Measurements from ENCODE around the gene PCDHGA6. TPM values are rescaled to one million over a fixed set of nuclear protein-coding genes. Genes with fewer than 3 reads are reported as not detected.
"Not testable (repeated sequence)": the region's sequence is repeated elsewhere in the genome, so short reads cannot be mapped to it uniquely, and the experiment has no call there.

PCDHGA6 gene
- total RNA-seq, 1 experiment from 2014 or later, result not detected

DNA sequence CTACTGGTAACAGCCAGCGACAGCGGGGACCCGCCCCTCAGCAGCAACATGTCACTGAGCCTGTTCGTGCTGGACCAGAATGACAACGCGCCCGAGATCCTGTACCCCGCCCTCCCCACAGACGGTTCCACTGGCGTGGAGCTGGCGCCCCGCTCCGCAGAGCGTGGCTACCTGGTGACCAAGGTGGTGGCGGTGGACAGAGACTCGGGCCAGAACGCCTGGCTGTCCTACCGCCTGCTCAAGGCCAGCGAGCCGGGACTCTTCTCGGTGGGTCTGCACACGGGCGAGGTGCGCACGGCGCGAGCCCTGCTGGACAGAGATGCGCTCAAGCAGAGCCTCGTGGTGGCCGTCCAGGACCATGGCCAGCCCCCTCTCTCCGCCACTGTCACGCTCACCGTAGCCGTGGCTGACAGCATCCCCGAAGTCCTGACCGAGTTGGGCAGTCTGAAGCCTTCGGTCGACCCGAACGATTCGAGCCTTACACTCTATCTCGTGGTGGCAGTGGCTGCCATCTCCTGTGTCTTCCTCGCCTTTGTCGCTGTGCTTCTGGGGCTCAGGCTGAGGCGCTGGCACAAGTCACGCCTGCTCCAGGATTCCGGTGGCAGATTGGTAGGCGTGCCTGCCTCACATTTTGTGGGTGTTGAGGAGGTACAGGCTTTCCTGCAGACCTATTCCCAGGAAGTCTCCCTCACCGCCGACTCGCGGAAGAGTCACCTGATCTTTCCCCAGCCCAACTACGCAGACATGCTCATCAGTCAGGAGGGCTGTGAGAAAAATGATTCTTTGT lies 20.9 kb downstream of the PCDHGA6 start:
- not testable (repeated sequence) for H3K4me3 ChIP-seq (ENCODE audit: insufficient read depth, low read depth, low read length); DNase-seq; H3K27me3 ChIP-seq (ENCODE audit: control insufficient read depth, insufficient read depth, low read length); H3K36me3 ChIP-seq (replicated peaks; ENCODE audit: control insufficient read depth, insufficient read depth, low read length)

DNA sequence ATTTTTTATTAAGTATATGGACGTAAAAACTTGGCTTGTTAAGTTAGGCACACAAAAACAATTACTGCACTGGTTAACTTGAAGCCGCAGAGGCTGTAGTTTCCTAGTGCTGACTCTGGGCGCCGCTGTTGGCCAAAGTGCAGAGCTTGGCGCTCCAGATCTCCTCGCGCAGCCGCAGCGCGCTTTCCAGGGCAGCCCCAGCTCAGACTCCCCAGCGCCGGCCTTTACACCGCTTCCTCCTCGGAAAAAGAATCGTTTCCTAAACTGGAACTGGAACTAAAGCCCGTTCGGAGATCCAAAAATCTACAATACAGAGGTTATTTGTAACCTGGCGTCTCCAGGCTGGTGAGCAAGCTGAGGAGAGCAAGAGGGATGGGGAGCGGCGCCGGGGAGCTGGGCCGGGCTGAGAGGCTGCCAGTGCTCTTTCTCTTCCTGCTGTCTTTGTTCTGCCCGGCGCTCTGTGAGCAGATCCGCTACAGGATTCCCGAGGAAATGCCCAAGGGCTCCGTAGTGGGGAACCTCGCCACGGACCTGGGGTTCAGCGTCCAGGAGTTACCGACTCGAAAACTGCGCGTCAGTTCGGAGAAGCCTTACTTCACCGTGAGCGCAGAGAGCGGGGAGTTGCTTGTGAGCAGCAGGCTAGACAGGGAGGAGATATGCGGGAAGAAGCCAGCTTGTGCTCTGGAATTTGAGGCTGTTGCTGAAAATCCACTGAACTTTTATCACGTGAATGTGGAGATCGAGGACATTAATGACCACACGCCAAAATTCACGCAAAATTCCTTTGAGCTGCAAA lies 24.3 kb downstream of the PCDHGA6 start, which contains the start of gene PCDHGB5:
Gene PCDHGB5 (plus strand): TSS at position 192 of the 796 bp plus-strand sequence. CDS start 181 bp downstream, at position 373.
- DNase-seq, result peak; percentile 41
- not testable (repeated sequence) for H3K27me3 ChIP-seq (ENCODE audit: control insufficient read depth, insufficient read depth, low read length); H3K36me3 ChIP-seq (replicated peaks; ENCODE audit: control insufficient read depth, insufficient read depth, low read length); H3K4me3 ChIP-seq (ENCODE audit: insufficient read depth, low read depth, low read length)

DNA sequence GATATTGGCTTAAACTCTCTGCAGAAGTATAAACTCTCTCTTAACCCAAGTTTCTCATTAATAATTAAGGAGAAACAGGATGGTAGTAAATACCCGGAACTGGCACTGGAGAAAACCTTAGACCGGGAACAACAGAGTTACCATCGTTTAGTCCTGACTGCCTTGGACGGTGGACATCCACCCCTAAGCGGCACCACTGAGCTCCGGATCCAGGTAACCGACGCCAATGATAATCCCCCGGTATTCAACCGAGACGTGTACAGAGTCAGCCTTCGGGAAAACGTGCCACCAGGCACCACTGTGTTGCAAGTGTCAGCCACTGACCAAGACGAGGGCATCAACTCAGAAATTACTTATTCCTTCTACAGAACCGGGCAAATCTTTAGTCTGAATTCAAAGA lies 24.9 kb downstream of the PCDHGA6 start:
- no peaks in the 10 kb centered on the region for H3K36me3 ChIP-seq (replicated peaks; ENCODE audit: control insufficient read depth, insufficient read depth, low read length)
- peak; percentile 28 for DNase-seq
- H3K4me3 ChIP-seq (ENCODE audit: insufficient read depth, low read depth, low read length), result no peak overlapping the region
- H3K27me3 ChIP-seq (ENCODE audit: control insufficient read depth, insufficient read depth, low read length), result no peaks in the 10 kb centered on the region

DNA sequence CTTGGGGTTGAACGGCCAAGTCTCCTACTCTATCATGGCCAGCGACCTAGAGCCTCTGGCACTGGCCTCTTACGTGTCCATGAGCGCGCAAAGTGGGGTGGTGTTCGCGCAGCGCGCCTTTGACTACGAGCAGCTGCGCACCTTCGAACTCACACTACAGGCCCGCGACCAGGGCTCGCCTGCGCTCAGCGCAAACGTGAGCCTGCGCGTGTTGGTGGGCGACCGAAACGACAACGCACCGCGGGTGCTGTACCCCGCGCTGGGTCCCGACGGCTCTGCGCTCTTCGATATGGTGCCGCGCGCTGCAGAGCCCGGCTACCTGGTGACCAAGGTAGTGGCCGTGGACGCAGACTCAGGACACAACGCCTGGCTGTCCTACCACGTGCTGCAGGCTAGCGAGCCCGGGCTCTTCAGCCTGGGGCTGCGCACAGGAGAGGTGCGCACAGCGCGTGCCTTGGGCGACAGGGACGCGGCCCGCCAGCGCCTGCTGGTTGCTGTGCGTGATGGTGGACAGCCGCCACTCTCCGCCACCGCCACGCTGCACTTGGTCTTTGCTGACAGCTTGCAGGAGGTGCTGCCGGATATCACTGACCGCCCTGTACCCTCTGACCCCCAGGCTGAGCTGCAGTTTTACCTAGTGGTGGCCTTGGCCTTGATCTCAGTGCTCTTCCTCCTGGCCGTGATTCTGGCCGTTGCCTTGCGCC lies 26.0 kb downstream of the PCDHGA6 start:
- Histone ChIP-seq H3K36me3 (replicated peaks; ENCODE audit: control insufficient read depth, insufficient read depth, low read length) (no peaks in the 10 kb centered on the region), H3K27me3 (ENCODE audit: control insufficient read depth, insufficient read depth, low read length) (no peaks in the 10 kb centered on the region), H3K4me3 (ENCODE audit: insufficient read depth, low read depth, low read length) (no peak overlapping the region)
- no peak for DNase-seq

DNA sequence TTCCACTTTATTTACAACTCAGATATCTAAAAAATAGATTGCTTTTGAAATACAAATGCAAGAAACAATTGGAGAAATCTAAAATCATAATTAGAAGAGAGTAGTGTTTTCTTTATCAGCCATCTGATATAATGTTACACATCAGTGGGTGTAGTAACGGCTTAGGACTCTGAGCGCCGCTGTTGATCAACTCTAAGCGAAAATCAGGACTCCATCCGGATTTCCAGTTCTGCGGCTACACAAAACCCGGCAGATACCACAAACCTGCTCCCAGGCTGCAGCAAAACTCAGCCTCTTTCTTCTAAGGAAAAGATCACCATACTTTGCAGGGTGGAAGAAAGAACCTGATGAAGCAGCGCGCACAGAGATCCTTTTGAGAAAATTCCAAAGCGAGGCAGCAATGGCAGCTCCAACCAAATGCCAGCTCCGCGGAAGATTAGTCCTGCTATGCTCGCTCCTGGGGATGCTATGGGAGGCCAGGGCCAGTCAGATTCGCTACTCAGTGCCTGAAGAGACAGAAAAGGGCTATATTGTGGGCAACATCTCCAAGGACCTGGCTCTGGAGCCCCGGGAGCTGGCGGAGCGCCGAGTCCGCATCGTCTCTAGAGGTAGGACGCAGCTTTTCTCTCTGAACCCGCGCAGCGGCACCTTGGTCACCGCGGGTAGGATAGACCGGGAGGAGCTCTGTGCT lies 29.0 kb downstream of the PCDHGA6 start, which contains the start of gene PCDHGA9:
Gene PCDHGA9 (plus strand): TSS at position 226 of the 691 bp plus-strand sequence. CDS start 175 bp downstream, at position 401.
- DNase-seq, result peak; percentile 78
- Histone ChIP-seq H3K27me3 (ENCODE audit: control insufficient read depth, insufficient read depth, low read length) (no peaks in the 10 kb centered on the region), H3K4me3 (ENCODE audit: insufficient read depth, low read depth, low read length) (no peak within 1 kb of the TSS), H3K36me3 (replicated peaks; ENCODE audit: control insufficient read depth, insufficient read depth, low read length) (no peaks in the 10 kb centered on the region)

DNA sequence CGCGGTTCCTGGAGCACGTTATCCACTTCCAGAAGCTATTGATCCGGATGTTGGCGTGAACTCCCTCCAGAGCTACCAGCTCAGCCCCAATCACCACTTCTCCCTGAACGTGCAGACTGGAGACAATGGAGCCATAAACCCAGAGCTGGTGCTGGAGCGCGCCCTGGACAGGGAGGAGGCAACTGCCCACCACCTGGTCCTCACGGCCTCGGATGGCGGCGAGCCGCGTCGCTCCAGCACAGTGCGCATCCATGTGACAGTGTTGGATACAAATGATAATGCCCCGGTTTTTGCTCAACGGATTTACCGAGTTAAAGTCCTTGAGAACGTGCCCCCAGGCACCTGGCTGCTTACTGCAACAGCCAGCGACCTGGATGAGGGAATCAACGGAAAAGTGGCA lies 29.7 kb downstream of the PCDHGA6 start:
- Histone ChIP-seq H3K4me3 (ENCODE audit: insufficient read depth, low read depth, low read length) (no peak overlapping the region), H3K27me3 (ENCODE audit: control insufficient read depth, insufficient read depth, low read length) (no peaks in the 10 kb centered on the region; the same call in 1 of the 2 replicates), H3K36me3 (replicated peaks; ENCODE audit: control insufficient read depth, insufficient read depth, low read length) (no peaks in the 10 kb centered on the region)
- no peak for DNase-seq

DNA sequence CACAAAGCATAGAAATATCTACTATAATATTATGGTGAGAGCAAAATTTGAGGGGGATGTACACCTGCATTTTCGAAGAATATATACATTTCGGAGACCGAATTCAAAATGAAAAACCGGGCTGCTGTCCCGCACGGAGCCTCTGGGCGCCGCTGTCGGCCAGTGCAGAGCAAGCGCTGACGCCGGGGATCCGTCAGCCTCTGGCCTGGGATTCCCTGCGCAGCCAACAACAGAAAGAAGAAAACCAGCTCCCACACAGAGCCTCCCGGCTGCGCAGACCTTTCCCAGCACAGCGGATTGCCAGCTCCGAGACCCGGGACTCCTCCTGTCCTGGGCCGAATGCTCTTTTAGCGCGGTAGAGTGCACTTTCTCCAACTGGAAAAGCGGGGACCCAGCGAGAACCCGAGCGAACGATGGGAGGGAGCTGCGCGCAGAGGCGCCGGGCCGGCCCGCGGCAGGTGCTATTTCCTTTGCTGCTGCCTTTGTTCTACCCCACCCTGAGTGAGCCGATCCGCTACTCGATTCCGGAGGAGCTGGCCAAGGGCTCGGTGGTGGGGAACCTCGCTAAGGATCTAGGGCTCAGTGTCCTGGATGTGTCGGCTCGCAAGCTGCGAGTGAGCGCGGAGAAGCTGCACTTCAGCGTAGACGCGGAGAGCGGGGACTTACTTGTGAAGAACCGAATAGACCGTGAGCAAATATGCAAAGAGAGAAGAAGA lies 34.3 kb downstream of the PCDHGA6 start, which contains the start of gene PCDHGB6:
Gene PCDHGB6 (plus strand): TSS at position 232 of the 716 bp plus-strand sequence. CDS start 182 bp downstream, at position 414.
- not testable (repeated sequence) for H3K36me3 ChIP-seq (replicated peaks; ENCODE audit: control insufficient read depth, insufficient read depth, low read length); H3K27me3 ChIP-seq (ENCODE audit: control insufficient read depth, insufficient read depth, low read length)
- peak; percentile 91 for DNase-seq
- H3K4me3 ChIP-seq (ENCODE audit: insufficient read depth, low read depth, low read length), result peak within 1 kb of the TSS; percentile 61

DNA sequence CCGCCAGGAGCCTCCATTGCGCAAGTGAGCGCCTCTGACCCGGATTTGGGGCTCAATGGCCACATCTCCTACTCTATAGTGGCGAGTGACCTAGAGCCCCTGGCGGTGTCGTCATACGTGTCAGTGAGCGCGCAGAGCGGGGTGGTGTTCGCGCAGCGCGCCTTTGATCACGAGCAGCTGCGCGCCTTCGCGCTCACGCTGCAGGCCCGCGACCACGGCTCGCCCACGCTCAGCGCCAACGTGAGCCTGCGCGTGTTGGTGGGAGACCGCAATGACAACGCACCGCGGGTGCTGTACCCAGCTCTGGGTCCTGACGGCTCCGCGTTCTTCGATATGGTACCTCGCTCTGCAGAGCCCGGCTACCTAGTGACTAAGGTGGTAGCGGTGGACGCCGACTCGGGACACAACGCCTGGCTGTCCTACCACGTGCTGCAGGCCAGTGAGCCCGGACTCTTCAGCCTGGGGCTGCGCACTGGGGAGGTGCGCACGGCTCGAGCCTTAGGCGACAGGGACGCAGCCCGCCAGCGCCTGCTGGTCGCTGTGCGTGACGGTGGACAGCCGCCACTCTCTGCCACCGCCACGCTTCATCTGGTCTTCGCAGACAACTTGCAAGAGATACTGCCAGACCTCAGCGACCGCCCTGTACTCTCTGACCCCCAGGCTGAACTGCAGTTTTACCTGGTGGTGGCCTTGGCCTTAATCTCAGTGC lies 36.1 kb downstream of the PCDHGA6 start:
- Histone ChIP-seq H3K4me3 (ENCODE audit: insufficient read depth, low read depth, low read length) (no peak overlapping the region), H3K27me3 (ENCODE audit: control insufficient read depth, insufficient read depth, low read length) (peaks cover 2% of the 10 kb centered on the region), H3K36me3 (replicated peaks; ENCODE audit: control insufficient read depth, insufficient read depth, low read length) (no peaks in the 10 kb centered on the region)
- no peak for DNase-seq

DNA sequence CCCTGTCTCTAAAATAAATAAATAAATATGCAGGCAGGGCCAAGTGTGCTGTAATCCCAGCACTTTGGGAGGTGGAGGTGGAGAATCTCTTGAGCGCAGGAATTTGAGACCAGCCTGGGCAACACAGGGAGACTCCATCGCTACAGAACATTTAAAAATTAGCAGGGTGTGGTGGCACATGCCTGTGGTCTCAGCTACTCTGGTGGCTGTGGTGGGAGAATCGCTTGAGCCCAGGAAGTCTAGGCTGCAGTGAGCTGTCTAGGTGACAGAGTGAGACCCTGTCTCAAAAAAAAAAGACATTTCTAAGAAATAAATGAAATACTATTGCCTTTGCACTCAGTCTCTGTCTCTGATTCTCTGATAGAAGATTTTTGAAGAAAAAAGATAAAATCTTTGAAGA lies 37.9 kb downstream of the PCDHGA6 start:
- H3K27me3 ChIP-seq (ENCODE audit: control insufficient read depth, insufficient read depth, low read length), result peaks cover 2% of the 10 kb centered on the region
- DNase-seq, result no peak
- H3K4me3 ChIP-seq (ENCODE audit: insufficient read depth, low read depth, low read length), result no peak overlapping the region
- no peaks in the 10 kb centered on the region for H3K36me3 ChIP-seq (replicated peaks; ENCODE audit: control insufficient read depth, insufficient read depth, low read length)

DNA sequence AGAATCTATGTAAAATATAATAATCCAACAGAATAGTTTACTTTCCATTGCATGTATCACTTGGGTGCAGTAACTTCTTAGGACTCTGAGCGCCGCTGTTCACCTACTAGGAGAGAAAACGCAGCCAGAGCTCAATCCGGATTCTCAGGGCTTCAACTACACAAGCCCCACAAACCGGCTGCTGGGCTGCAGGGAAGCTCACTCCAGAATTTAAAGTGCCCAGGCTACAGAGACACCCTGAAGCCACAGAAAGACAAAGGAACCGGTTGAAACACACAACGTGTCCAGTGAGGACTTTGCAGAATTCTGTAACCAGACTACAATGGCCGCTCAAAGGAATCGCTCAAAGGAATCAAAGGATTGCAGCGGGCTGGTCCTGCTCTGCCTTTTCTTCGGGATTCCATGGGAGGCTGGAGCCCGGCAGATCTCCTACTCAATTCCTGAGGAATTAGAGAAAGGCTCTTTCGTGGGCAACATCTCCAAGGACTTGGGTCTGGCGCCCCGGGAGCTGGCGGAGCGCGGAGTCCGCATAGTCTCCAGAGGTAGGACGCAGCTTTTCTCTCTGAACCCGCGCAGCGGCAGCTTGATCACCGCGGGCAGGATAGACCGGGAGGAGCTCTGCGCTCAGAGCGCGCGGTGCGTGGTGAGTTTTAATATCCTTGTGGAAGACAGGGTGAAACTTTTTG lies 39.3 kb downstream of the PCDHGA6 start, which contains the start of gene PCDHGA10:
Gene PCDHGA10 (plus strand): TSS at position 134 of the 686 bp plus-strand sequence. CDS start 189 bp downstream, at position 323.
- no peaks in the 10 kb centered on the region for H3K36me3 ChIP-seq (replicated peaks; ENCODE audit: control insufficient read depth, insufficient read depth, low read length)
- peaks cover 2% of the 10 kb centered on the region for H3K27me3 ChIP-seq (ENCODE audit: control insufficient read depth, insufficient read depth, low read length)
- H3K4me3 ChIP-seq (ENCODE audit: insufficient read depth, low read depth, low read length), result peak within 1 kb of the TSS; percentile 41; the same call in 1 of the 2 replicates
- DNase-seq, result peak; percentile 89

DNA sequence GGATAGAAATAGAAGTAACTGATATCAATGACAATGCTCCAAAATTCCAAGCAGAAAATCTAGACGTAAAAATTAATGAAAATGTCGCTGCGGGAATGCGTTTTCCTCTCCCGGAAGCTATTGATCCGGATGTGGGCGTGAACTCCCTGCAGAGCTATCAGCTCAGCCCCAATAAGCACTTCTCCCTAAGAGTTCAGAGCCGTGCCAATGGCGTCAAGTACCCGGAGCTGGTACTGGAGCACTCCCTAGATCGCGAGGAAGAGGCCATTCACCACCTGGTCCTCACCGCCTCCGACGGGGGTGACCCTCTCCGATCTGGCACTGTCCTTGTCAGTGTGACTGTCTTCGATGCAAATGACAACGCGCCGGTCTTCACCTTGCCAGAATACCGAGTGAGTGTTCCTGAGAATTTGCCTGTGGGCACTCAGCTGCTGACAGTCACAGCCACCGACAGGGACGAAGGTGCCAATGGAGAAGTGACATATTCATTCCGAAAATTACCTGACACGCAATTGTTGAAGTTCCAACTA lies 39.9 kb downstream of the PCDHGA6 start:
- H3K36me3 ChIP-seq (replicated peaks; ENCODE audit: control insufficient read depth, insufficient read depth, low read length), result no peaks in the 10 kb centered on the region
- H3K27me3 ChIP-seq (ENCODE audit: control insufficient read depth, insufficient read depth, low read length), result peaks cover 7% of the 10 kb centered on the region
- DNase-seq, result peak; percentile 79
- H3K4me3 ChIP-seq (ENCODE audit: insufficient read depth, low read depth, low read length), result peak overlapping the region; percentile 41; the same call in 1 of the 2 replicates

DNA sequence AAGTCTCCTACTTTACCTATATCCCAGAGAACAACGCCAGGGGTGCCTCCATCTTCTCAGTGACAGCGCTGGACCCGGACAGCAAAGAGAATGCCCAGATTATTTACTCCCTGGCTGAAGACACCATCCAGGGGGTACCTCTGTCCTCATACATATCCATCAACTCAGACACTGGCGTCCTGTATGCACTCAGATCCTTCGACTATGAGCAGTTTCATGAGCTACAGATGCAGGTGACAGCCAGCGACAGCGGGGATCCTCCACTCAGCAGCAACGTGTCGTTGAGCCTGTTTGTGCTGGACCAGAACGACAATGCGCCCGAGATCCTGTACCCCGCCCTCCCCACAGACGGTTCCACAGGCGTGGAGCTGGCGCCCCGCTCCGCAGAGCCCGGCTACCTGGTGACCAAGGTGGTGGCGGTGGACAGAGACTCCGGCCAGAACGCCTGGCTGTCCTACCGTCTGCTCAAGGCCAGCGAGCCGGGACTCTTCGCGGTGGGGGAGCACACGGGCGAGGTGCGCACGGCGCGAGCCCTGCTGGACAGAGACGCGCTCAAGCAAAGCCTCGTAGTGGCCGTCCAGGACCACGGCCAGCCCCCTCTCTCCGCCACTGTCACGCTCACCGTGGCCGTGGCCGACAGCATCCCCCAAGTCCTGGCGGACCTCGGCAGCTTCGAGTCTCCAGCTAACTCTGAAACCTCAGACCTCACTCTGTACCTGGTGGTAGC lies 41.0 kb downstream of the PCDHGA6 start:
- peaks cover 10% of the 10 kb centered on the region for H3K27me3 ChIP-seq (ENCODE audit: control insufficient read depth, insufficient read depth, low read length)
- not testable (repeated sequence) for DNase-seq; H3K4me3 ChIP-seq (ENCODE audit: insufficient read depth, low read depth, low read length); H3K36me3 ChIP-seq (replicated peaks; ENCODE audit: control insufficient read depth, insufficient read depth, low read length)

Measured in H7 (cell line).